Retinal pigment epithelial cell (primary cell): ENCODE results near the gene COG5.

Experiments used
- DNase-seq: peaks from one replicate; pipeline ENCODE4 v3.0.0-alpha.2; 2010; ENCODE audit warnings: low read depth
- H3K4me3 ChIP-seq: 2 replicates; pipeline ENCODE4 v1.5.1; 2011; ENCODE audit warnings: mild to moderate bottlenecking, low read length, control low read depth, moderate library complexity
- TF ChIP-seq, protein P1 (sequence below): conservative IDR thresholded peaks from 2 replicates; pipeline ENCODE4 v1.5.1; 2011; ENCODE audit warnings: low read depth, low read length, control low read depth, inconsistent platforms

Gene COG5

DNA sequence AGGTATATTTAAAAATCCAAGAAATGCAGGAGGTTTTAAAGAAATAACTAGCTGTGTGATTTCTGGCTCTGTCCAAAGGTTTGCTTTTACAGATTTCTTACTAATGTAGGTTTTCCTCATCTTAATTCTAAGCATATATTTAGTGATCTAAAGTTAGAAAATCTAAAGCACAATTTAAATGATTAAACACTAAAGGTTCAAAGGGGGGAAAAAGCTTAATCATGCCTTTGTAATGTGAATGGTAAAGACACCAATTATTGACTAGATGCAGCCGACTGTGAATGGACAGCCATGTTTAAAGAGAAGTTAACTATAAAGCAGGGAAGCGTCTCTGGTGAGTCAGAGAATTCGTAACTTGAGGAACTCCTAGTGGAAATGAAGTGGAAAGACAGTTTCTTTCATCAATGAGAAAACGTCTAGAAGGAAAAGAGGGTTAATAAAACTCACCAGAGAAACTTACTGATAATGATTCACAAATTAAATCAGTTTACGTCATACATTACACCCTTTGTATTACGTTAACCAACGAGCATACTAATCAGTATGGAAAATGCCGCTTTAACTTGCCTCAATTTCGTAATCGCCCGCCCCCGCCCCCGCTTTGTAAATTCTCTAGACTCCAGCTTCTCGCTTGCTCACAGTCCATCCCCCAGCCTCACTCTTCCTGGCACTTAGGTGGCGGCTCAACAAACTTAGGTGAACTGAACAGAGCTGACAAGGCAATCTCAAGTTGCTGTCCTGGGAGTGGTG lies 396.1 kb downstream of the COG5 start:
- peak; percentile 55 for DNase-seq
- peak overlapping the region; percentile 58 for H3K4me3 ChIP-seq
- TF ChIP-seq, protein P1, sequence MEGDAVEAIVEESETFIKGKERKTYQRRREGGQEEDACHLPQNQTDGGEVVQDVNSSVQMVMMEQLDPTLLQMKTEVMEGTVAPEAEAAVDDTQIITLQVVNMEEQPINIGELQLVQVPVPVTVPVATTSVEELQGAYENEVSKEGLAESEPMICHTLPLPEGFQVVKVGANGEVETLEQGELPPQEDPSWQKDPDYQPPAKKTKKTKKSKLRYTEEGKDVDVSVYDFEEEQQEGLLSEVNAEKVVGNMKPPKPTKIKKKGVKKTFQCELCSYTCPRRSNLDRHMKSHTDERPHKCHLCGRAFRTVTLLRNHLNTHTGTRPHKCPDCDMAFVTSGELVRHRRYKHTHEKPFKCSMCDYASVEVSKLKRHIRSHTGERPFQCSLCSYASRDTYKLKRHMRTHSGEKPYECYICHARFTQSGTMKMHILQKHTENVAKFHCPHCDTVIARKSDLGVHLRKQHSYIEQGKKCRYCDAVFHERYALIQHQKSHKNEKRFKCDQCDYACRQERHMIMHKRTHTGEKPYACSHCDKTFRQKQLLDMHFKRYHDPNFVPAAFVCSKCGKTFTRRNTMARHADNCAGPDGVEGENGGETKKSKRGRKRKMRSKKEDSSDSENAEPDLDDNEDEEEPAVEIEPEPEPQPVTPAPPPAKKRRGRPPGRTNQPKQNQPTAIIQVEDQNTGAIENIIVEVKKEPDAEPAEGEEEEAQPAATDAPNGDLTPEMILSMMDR = peak; percentile 45

GRCh38 chr7:107166736-107167426 lies 396.8 kb downstream of the COG5 start:
- no peak for DNase-seq
- H3K4me3 ChIP-seq = peak overlapping the region; percentile 58
- TF ChIP-seq, protein P1 = no peak

DNA sequence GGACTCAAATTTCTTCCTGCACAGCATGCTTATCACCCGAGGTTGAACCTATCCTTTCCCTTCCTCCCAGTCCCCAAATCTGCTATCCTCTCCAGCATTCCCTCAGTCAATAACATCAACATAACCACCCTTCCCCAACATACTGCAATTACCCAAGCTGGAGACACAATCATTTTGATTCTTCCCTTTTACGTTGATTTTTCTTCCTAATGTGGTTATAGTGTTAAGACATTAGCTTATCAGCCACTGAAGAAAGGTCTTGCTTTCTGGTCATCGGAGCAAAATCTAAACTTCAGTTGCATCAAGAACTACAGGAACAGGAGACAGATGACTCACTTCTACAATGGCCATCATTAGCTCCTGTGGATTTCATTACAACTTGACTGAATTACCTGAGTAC lies 398.4 kb downstream of the COG5 start:
- no peak overlapping the region for H3K4me3 ChIP-seq
- no peak for DNase-seq
- TF ChIP-seq, protein P1 = no peak

GRCh38 chr7:107164092-107164491 lies 399.6 kb downstream of the COG5 start:
- no peak for DNase-seq
- TF ChIP-seq, protein P1 = no peak
- no peak overlapping the region for H3K4me3 ChIP-seq

DNA sequence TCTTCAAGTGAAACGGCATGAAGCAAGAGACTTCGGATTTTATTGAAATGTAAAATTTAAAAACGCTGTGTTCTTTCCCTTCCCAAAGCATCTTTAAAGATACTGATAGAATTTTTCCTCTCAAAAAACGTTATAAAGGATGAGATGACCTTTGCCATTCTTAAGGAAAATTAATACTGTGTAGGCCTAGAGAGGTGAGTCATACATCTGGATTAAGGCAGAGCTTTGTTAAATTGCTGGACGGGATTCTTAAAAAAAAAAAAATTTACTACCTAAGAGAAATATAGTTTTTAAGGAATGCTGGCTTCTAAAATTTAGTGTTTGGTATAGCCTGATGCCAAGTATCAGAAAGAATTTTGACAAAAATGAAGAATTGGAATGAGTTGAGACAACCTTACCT lies 401.2 kb downstream of the COG5 start:
- no peak for DNase-seq
- H3K4me3 ChIP-seq = no peak overlapping the region
- TF ChIP-seq, protein P1 = no peak

GRCh38 chr7:107161415-107161814 lies 402.3 kb downstream of the COG5 start:
- no peak overlapping the region for H3K4me3 ChIP-seq
- DNase-seq = no peak
- TF ChIP-seq, protein P1 = no peak

DNA sequence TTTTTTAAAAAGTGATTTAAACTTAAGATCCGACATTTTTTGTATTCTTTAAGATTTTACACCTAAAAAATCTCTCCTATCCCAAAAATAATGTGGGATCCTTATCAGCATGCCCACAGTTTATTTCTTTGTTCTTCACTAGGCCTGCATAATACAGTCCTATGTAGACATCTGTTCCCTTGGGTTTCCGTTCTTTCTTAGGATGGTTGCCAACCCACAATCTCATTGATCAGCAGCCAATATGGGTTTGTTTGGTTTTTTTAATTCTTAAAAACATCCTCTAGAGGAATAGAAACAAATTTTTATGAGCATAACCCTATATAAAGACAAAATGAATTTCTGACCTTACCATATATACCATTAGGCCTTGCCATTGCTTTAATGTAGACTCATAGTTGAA lies 403.3 kb downstream of the COG5 start:
- no peak overlapping the region for H3K4me3 ChIP-seq
- TF ChIP-seq, protein P1 = no peak
- DNase-seq = no peak
